GM18858 (cell line): ENCODE results near the gene SRBD1.

Source experiments
- ATAC-seq: cut with Tn5 transposase; IDR thresholded peaks from one replicate; pipeline ENCODE4 v1.9.1; 2021; ENCODE audit not compliant: unreplicated experiment

Gene SRBD1

DNA sequence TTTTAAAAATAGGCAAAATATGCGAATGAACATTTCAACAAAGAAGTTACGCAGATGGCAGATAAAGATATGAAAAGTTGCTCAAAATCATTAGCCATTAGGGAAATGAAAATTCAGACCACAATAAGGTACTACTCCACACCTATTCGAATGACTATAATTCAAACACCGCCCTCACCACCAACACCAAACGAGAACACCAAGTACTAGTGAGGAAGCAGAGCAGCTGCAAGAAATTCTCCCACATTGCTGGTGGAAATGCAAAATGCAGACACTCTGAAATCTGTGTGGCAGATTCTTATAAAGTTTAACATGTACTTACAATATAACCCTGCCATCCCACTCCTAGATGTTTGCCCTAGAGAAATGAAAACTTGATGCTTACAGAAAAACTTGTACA is 23.2 kb upstream of the SRBD1 start:
- ATAC-seq: no peak

DNA sequence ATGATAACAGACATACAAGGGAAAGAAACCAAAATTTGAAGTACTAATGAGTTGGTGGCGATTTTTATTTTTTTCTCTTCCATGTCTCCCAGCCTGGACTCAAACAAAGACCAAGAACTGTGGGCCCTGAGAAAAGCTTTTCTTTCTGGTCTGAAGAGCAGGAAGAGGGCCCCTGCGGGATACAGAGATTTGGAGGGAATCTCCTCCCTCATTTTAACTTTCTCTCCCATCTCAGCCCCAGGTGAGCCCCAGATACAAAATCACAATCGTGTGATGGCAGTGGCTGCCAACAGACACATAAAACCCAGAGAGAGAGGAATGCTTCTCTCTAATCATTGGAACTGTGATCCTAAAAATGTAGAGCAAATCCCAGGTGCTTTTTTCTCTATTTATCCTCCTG is 20.9 kb upstream of the SRBD1 start:
- ATAC-seq: no peak

DNA sequence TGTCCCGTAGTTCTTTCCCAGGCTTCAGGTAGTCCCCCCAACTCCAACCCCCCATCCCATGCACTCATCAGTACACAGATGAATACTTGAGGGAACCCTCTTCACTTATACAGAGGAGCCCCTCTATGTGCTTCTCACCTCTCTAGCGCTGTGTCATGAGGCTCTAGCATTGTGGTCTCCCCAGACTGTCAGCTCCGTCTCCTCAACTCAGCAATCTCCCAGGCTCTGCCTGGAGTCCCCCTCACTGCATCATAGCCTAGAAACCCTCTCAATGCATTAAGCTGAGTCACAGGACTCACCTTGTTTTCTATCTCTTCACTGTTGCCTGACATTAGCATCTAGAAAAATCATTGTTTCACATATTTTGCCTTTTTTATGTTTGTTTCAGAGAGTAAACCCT is 20.3 kb upstream of the SRBD1 start:
- no peak for ATAC-seq

DNA sequence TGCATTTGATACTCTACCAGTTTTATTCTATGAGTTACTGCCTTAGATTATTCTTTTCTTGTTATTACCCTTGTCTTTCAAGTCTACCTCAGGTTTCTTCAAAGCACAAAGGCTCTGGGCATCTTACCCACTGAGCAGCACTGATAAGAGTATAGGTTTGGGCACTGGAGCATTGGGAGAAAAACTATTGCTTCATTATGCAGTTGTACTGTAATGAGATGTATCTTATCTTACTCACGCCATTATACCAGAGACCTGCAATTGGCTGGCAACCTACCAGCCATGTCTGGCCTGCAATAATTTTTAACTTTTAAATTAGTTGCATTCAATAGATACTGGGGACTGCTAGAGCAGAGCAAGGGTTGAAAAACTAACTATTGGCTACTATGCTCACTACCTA is 18.9 kb upstream of the SRBD1 start:
- no peak for ATAC-seq

DNA sequence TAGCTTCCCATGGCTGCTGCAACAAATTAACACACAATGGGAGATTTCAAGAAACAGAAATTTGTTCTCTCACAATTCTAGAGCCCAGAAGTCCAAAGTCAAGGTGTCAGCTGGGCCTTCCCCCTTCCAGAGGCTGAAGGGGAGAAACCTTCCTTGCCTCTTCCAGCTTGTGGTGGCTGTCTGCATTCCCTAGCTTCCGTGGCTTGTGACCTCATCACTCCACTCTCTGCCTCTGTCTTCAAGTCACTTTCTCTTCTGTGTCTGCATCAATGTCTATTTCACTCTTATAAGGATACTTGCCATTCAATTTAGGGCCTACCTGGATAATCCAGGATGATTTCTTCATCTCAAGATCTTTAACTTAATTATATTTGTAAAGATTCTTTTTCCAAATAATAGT is 16.8 kb upstream of the SRBD1 start:
- no peak for ATAC-seq

DNA sequence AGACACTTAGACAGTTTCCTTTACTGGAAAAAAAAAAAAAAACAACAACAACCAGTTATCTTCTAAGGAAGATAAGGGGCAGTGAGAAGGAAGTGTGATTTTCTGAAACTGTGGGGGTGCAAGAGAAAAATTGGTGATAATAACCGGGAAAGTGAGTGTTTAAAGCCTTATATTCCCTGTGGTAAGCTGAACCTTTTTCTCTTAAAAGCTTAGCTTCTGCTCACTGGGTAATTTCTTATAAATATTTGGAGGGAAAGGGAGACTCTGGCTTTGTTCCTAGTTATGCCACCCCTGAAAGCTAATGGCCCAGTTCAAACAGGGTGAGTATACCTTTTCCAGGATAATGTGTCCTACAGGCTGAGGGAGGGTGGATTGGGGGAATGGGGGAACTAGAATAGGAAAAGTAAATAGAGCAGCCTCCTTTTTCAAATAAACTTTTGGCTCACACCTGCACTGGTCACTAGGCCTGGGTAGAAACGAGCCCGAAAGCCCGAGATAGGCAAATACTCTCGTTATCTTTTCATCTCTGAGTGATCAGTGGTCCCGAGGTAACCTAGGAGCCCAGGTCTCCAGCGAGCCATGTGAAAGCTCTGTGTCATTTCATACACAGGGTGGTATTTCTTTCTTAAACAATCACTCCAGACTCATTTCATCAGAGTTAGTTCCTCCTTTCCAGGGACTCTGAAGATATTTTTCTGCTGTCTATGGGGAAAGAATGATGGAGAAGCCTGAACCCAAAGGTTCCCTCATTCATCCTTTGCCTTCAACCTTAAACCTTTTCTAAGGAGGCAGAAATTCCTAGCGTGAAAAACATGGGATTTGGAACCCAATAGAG is 15.5 kb upstream of the SRBD1 start:
- no peak for ATAC-seq

DNA sequence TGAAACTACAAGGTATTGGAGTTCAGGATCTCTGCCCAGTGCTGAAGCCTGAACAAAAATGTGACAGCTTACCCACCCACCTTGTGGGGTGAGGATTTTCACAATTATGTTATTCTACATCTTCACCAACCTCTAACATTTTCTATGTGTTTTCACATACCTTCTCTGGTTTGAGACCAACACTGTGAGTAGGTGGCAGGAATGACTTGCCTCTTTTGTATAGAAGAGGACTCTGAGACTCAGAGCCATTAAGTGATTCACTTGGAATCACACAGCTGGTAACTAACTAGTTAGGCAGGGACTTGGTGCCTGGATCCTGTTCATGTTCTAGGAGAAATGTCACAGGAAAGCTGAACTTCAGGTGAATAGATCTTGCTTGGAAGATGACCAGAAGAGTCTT is 14.8 kb upstream of the SRBD1 start:
- no peak for ATAC-seq

DNA sequence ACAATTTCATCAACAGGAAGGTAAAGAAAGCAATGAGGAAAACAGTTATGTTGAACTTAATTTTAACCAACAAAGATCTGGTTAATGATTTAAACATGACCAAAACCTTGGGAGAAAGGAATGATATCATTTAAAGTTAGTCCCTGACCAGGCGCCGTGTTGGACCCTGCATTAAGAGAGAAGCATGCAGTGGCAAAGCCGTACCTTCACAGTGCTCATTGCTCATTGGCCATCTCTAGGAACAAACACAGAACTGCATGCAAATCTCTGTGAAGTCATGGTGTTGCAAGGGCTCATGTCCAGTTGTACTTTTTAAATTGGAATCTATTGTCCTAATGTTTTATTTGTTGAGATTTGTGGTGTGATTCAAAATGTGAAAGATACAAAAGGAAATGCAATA is 12.0 kb upstream of the SRBD1 start:
- ATAC-seq: no peak

DNA sequence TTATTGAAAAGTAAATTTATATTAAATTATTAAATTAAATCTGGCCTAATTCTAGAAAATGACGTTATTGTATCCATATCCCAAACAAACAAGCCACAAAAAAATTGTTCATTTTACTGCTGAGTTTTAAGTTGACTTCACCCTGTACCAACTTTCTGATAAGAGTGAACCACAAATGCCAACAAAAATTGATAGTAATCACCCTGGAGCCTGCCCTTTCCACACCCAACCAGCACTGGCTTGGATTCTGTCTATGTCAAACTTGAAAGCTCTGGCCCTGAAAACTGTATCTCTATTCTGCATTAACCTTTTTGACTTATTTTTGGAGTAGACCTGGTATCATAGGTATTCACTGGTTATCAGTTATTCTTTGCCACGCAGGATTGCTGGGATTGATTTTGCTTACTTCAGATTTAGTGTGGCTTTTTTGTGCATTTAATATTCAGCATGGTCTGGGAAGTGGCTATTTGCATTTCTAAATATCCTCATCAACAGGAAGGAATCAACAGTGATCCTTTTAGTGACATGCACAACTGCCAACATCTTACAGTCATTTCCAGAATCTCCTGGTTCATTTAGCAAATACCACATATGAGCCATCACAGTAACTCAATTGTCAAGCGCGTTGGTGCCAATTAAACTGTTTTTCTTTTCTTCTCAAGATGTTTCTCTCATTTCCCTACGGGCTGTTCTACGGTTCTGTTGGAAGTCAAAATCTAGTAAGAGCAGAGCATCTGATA is 11.4 kb upstream of the SRBD1 start:
- no peak for ATAC-seq

DNA sequence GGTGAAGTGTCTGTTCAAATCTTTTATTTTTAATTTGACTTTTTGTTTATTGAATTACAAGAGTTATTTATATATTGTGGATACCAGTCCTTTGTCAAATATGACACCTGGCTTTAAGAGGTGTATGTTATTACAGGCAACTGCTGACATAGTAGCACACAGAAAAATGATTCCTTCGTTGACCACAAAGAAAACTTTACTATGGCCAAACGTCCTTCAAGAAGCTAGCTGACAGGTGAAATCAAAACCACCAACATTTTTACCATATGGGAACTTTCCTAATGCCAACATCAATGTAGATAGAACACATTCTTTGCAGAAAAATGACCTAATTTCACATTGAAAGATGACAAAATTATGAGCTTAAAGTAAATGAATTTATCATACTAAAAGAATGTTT is 6.4 kb upstream of the SRBD1 start:
- no peak for ATAC-seq

DNA sequence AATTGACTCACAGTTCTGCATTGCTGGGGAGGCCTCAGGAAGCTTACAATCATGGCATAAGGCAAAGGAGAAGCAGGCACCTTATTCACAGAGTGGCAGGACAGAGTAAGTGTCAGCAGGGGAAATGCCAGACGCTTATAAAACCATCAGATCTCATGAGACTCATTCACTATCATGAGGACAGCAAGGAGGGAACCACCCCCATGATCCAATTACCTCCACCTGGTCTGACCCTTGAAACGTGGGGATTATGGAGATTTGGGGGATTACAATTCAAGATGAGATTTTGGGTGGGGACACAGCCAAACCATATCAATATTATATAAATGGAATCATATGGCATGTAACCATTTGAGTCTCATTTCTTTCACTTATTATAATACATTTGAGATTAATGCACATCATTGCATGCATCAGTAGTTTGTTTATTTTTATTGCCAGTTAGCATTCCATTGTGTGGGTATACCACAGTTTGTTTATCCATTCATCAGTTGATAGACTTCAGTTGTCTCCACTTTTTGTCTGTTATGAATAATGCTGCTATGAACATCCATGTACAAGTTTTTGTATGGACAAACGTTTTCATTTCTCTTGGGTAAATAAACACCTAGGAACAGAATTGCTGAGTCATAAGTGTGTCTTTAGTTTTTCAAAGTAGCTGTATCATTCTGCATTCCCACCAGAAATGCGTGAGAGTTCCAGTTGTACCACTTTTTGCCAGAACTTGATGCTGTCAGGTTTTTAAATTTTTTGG is 5.8 kb upstream of the SRBD1 start:
- ATAC-seq: no peak

DNA sequence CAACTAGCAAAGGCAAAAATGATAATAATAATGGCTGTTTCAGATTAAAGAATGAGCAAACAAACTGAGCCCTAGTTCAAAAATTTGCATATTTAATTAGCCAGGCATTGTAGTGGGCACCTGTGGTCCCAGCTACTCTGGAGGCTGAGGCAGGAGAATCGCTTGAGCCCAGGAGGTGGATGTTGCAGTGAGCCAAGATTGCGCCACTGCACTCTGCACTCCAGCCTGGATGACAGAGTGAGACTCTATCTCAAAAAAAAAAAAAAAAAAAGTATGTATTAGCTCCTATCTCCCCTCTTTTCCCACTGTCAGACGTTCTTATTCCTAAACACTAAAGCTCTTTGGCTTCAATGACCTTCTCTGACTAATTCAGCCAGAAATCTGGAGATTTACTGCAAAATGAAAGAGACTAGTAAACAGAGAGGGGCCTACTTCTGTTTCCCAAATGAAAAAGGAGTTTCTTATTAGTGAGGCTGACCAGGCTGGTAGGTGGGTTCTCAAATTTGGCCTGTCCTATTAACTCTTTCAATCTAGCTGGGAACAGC is 3.9 kb upstream of the SRBD1 start:
- ATAC-seq: no peak

DNA sequence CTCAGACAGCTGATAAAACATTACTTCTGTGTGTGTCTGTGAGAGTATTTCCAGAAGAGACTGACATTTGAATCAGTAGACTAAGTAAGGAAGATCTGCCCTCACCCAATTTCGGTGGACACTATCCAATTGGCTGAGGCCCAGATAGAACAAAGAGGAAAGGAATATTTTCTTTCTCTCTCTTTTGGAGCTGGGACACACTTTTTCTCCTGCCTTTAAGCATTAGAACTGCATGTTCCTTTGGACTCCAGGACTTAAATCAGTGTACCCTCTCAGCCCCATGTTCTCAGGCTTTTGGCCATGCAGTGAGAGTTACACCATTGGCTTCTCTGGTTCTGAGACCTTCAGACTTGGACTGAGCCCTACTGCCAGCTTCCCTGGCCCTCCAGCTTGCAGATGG is 3.3 kb upstream of the SRBD1 start:
- ATAC-seq: no peak

DNA sequence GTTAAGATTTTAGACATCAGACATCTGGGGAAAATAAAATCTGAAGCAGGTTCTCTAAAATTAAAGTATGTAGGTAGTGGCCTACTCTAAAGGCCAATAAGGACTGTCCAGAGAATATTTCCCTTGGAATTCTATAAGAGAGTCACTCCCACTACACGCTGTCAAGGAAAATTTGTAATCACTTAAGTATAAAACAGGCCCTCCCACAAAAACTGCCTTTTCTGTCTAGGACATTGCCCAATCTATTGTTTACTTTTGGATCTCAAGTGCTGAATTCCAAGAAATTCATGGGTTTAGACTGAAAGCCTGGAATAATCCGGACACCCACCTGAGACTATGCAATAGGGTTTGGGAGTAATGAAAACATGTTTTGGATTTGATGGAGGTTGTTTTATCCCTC is 1.7 kb upstream of the SRBD1 start:
- no peak for ATAC-seq

DNA sequence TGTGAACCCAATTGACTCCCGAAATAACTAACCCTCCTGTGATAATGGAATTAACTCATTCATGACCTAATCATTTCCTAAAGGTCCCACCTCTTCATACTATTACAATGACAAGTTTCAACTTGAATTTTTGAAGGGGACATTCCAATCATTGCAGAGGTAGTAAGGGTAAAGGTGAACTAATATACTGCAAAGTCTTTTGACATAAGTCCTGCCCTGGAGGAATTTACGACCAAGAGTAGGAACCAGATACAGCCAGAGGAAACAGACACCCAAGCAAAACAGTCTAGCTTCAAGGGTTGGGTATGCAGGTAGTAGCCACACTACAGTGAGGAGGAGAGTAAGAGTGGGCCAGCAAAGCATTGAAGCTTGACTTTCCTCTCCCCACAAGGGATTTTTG is 1.2 kb upstream of the SRBD1 start:
- no peak for ATAC-seq

DNA sequence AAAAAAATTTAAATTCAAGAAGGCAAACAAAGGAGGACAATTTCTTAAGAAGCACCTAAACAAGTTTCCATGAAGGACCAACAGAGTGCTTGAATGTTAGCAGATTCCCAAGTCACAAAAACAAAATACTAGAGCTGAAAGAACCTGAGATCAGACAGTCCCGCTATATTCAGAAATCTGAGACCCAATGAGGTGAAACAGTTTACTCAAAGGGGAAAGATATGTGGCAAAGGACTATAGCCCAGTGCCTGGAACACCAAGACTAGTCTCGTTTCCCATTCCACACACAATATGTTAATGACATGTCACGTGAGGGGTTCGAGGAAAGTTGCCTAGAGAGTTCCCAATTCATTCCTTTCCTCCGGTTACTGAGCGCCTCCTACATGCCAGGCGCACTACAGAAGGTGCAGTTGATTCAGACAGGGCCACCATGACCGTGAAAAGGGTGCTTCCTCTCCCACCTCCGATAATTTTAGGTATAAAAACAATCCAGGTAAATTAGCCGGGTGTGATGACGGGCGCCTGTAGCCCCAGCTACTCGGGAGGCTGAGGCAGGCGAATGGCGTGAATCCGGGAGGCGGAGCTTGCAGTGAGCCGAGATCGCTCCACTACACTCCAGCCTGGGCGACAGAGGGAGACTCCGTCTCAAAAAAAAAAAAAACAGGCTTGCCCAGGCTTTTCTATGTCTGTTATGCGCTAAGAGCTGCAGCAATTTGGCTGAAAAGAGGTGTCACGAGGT is 617 bp downstream of the SRBD1 start:
- no peak for ATAC-seq

DNA sequence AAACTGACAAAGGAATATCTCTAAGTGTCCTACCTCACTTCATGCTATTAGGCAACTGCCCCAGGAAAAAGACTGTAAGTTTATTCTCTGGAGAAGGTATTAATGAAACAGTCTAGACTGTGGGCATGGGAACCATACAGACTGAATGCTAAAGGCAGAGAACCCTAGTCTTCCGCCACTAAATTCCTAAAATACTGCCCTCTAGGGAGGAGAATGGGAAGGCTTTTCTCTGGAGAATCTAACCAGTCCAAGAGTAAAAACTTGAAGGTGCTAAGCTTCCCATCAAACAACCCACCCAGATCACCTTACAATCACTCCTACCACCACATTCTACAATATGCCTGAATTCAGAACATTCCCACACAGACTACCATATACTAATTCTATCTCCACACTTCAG is 3.4 kb downstream of the SRBD1 start:
- no peak for ATAC-seq

DNA sequence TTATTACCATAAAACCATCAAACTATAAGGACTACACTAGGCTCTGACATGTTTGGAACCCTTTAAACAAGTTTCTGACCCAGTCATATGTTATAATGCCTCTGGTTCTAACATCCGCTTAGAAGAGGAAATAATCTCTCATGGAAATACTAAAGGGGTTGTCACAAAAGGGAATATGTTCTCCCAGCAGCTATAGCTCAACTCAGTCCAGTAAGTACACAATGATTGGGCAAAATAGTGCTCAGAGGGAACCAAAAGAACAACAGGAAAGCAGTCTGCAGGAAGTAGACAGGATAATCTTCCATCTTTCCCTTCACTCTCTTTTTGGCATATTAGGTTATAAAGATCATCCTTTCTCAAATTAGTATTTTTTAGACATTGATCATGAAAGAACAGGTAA is 4.3 kb downstream of the SRBD1 start:
- ATAC-seq: no peak

DNA sequence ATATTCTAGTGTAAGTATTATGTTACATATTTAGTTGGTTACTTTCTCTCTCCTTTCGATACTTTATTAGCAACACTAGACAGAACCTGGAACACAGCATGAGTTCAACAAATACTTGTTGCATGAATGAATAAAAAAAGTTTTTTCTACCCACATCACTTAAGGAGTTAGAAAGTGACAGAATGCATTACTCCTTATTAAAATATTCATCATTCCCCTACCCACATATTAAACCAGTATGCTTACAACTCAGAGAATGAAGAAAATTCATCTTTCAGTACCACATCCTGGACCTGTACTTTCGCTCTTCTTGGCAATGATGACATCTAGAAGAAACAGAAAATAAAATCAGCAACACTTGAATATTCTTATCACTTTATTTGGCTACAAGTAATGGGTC is 6.0 kb downstream of the SRBD1 start:
- ATAC-seq: no peak

DNA sequence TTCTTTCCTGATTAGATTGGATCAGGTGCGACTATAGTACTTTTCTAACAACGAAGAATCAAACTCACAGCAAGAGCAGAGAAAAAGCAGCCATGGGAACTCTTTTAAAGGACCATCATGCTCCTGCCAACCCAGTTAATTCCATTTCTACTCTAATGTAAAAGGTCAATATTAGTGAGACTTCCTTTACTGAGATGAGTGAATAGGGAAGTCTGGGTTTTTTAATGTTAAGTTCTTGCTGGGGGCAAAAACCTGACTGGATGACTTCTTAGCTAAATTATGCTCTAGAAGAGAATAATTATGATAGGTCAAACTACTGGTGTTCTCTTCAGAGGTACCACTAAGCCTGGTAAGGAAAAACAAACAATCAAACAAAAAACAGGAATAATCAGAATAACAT is 8.4 kb downstream of the SRBD1 start:
- ATAC-seq: no peak

DNA sequence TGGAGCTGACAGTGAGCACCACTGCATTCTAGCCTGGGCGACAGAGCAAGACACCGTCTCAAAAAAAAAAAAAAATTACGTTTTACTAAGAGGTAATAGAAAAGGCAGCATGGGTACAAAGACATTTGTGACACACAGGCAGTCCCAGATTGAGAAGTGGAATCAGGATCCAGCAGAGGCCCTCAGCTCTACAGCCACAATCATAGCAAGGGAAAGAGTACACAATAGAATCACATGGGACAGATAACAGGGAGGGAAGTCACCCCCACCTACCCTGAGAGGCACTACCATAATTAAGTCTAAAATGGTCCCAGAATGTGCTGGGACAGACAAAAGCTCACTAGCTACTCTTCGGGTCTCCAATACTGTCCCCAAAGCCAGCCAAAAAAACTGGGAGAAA is 12.5 kb downstream of the SRBD1 start:
- ATAC-seq: no peak
